ENCODE measurements around the gene HILPDA.
A peak's percentile ranks its signal among the peaks of the same experiment; 100 is the strongest.

- TF ChIP-seq CTCF (IDR thresholded peaks at IDR 0.05) (peak in 2 of 6 experiments; percentile 4 to 5), POLR2A (IDR thresholded peaks at IDR 0.05) (peak; percentile 62 to 84)
Observed at GRCh38 chr7:128455543-128456254, at the start of gene HILPDA.
